ENCODE data around the gene HSF5. TPM values are rescaled to one million over a fixed set of nuclear protein-coding genes. Genes with fewer than 3 reads are reported as not detected.
A peak's percentile ranks its signal among the peaks of the same experiment; 100 is the strongest.

HSF5 gene
- total RNA-seq, 1 experiment from 2014 or later = not detected

GRCh38 chr17:58537266-58537665, 49.1 kb upstream of the HSF5 start:
- intact Hi-C loops (cut with micrococcal nuclease) = no loop called here
- Histone ChIP-seq H2AFZ (ENCODE audit: low read depth, low read length, poor library complexity, severe bottlenecking) (no peak overlapping the region), H3K9ac (ENCODE audit: low read length) (no peak overlapping the region), H3K9me3 (ENCODE audit: control insufficient read depth in 1 of 2, insufficient read depth in 1 of 2, low read depth in 1 of 2, low read length in 2 of 2) (no peaks in the 10 kb centered on the region), H3K4me3 (replicated peaks in 1 of 2; ENCODE audit: low read depth in 1 of 2, low read length in 2 of 2) (no peak overlapping the region), H3K27me3 (ENCODE audit: insufficient read depth, low read length) (no peaks in the 10 kb centered on the region; the same call in 1 of the 2 replicates), H3K9me2 (ENCODE audit: insufficient read depth) (no peaks in the 10 kb centered on the region), H4K20me1 (ENCODE audit: insufficient read depth) (no peaks in the 10 kb centered on the region), H3K36me3 (ENCODE audit: control insufficient read depth in 1 of 2, insufficient read depth in 2 of 2, low read length in 2 of 2) (no peaks in the 10 kb centered on the region), H3K4me2 (ENCODE audit: low read length) (peak overlapping the region; percentile 31; the same call in 1 of the 2 replicates), H3K4me1 (ENCODE audit: control insufficient read depth in 1 of 2, insufficient read depth in 2 of 2, low read length in 2 of 2) (peaks cover 19 to 48% of the 10 kb centered on the region in 2 experiments), H3K27ac (ENCODE audit: low read depth, low read length) (no peak overlapping the region), H3K79me2 (ENCODE audit: insufficient read depth, low read length) (no peaks in the 10 kb centered on the region)
- no TSS peak for BruUV-seq (replicated peaks)
- no peak for TF ChIP-seq POLR2A (IDR thresholded peaks at IDR 0.05; ENCODE audit: borderline replicate concordance, extremely low read depth, insufficient read depth, insufficient read length)
- no peak for TF ChIP-seq YY1 (IDR thresholded peaks at IDR 0.05; ENCODE audit: extremely low read depth, insufficient replicate concordance, low read depth, low read length)
- no peak for TF ChIP-seq EGR1 (IDR thresholded peaks at IDR 0.05; ENCODE audit: low read depth)
- no peak for TF ChIP-seq MAX (IDR thresholded peaks at IDR 0.05)
- TF ChIP-seq SRF (IDR thresholded peaks at IDR 0.05; ENCODE audit: low read depth) = no peak
- no peak for TF ChIP-seq ZNF274 (IDR thresholded peaks at IDR 0.05; ENCODE audit: low read depth, low read length)
- no peak for TF ChIP-seq CEBPB (IDR thresholded peaks at IDR 0.05; ENCODE audit: low read depth)
- TF ChIP-seq ZBTB33 (IDR thresholded peaks at IDR 0.05; ENCODE audit: extremely low read depth, insufficient replicate concordance, low read length) = no peak
- TF ChIP-seq RAD21 (IDR thresholded peaks at IDR 0.05; ENCODE audit: low read depth) = no peak
- no peak for TF ChIP-seq SIN3A (IDR thresholded peaks at IDR 0.05; ENCODE audit: low read depth)
- no peak for TF ChIP-seq EZH2phosphoT487 (IDR thresholded peaks at IDR 0.05; ENCODE audit: borderline replicate concordance)
- no peak for TF ChIP-seq JUND (IDR thresholded peaks at IDR 0.05)
- no peak for TF ChIP-seq ELF1 (IDR thresholded peaks at IDR 0.05; ENCODE audit: borderline replicate concordance, low read depth)
- TF ChIP-seq ATF3 (IDR thresholded peaks at IDR 0.05) = no peak
- TF ChIP-seq CBX3 (IDR thresholded peaks at IDR 0.05; ENCODE audit: low read depth) = no peak
- no peak for TF ChIP-seq ZFX (IDR thresholded peaks at IDR 0.05)
- TF ChIP-seq REST (IDR thresholded peaks at IDR 0.05; ENCODE audit: low read depth) = no peak
- ChIA-PET POLR2A (interaction anchor here (0.6 to 4.8 kb wide), 2 partner anchors 16 to 94 kb away, joined by 4 to 33 read pairs; no protein-coding TSS in a partner anchor), RAD21 (ENCODE audit: low non-redundant PET in 1 of 2, low total read pairs in 2 of 2, uncharacterized antibody in 2 of 2, unreplicated experiment in 2 of 2) (no interaction called here), CTCF (interaction anchor here (2.5 kb wide), 1 partner anchor 18 kb away, joined by 7 read pairs; no protein-coding TSS in a partner anchor)
- no peak for ATAC-seq
- no peak for DNase-seq (ENCODE audit: low read depth, low spot score)
